ENCODE measurements around the gene CCNQ.

The CCNQ gene

GRCh38 chrX:153578200-153578835 is 20.6 kb downstream of the CCNQ start:
- DNase-seq (no peak), ATAC-seq (ENCODE audit: insufficient read depth, low read depth) (no peak)
- Histone ChIP-seq H3K27ac (ENCODE audit: low read length) (no peak overlapping the region), H2AFZ (ENCODE audit: low read depth, low read length) (no peak overlapping the region), H4K20me1 (ENCODE audit: insufficient read depth, low read length) (no peaks in the 10 kb centered on the region), H3K4me1 (ENCODE audit: insufficient read depth, low read length) (peaks cover 10% of the 10 kb centered on the region), H3K79me2 (ENCODE audit: insufficient read depth, low read length) (no peaks in the 10 kb centered on the region), H3K4me3 (ENCODE audit: low read depth in 1 of 2, low read length in 2 of 2) (no peak overlapping the region), H3K36me3 (ENCODE audit: insufficient read depth, low read length) (no peaks in the 10 kb centered on the region), H3K9ac (ENCODE audit: low read depth, low read length) (no peak overlapping the region), H3K9me3 (ENCODE audit: insufficient read depth, low read length, severe bottlenecking) (no peaks in the 10 kb centered on the region), H3K4me2 (ENCODE audit: insufficient read depth, low read length) (no peak overlapping the region), H3K27me3 (ENCODE audit: insufficient read depth, low read length, poor library complexity) (no peaks in the 10 kb centered on the region)
- no peak for TF ChIP-seq CTCF (IDR thresholded peaks at IDR 0.05; ENCODE audit: borderline replicate concordance, extremely low read depth, low read length, poor library complexity, severe bottlenecking)
- no peak for TF ChIP-seq EZH2 (IDR thresholded peaks at IDR 0.05; ENCODE audit: borderline replicate concordance, low read depth, low read length, severe bottlenecking)

GRCh38 chrX:153576961-153577360 is 22.0 kb downstream of the CCNQ start:
- ATAC-seq (ENCODE audit: insufficient read depth, low read depth) (no peak), DNase-seq (no peak)
- Histone ChIP-seq H3K79me2 (ENCODE audit: insufficient read depth, low read length) (no peaks in the 10 kb centered on the region), H3K27ac (ENCODE audit: low read length) (no peak overlapping the region), H3K36me3 (ENCODE audit: insufficient read depth, low read length) (no peaks in the 10 kb centered on the region), H3K9me3 (ENCODE audit: insufficient read depth, low read length, severe bottlenecking) (no peaks in the 10 kb centered on the region), H3K9ac (ENCODE audit: low read depth, low read length) (no peak overlapping the region), H3K4me1 (ENCODE audit: insufficient read depth, low read length) (no peaks in the 10 kb centered on the region), H3K27me3 (ENCODE audit: insufficient read depth, low read length, poor library complexity) (no peaks in the 10 kb centered on the region), H3K4me3 (ENCODE audit: low read depth in 1 of 2, low read length in 2 of 2) (no peak overlapping the region), H2AFZ (ENCODE audit: low read depth, low read length) (no peak overlapping the region), H4K20me1 (ENCODE audit: insufficient read depth, low read length) (no peaks in the 10 kb centered on the region), H3K4me2 (ENCODE audit: insufficient read depth, low read length) (no peak overlapping the region)
- no peak for TF ChIP-seq EZH2 (IDR thresholded peaks at IDR 0.05; ENCODE audit: borderline replicate concordance, low read depth, low read length, severe bottlenecking)

GRCh38 chrX:153576239-153576870 is 22.6 kb downstream of the CCNQ start:
- no peak for TF ChIP-seq EZH2 (IDR thresholded peaks at IDR 0.05; ENCODE audit: borderline replicate concordance, low read depth, low read length, severe bottlenecking)
- no peak for TF ChIP-seq CTCF (IDR thresholded peaks at IDR 0.05; ENCODE audit: borderline replicate concordance, extremely low read depth, low read length, poor library complexity, severe bottlenecking)
- no peak overlapping the region for H3K27ac ChIP-seq (ENCODE audit: low read length)

GRCh38 chrX:153573984-153574383 is 25.0 kb downstream of the CCNQ start:
- H3K4me1 ChIP-seq (ENCODE audit: insufficient read depth, low read length), result no peaks in the 10 kb centered on the region; the same call in 1 of the 2 replicates
- H3K27me3 ChIP-seq (ENCODE audit: insufficient read depth, low read length, poor library complexity), result no peaks in the 10 kb centered on the region
- H2AFZ ChIP-seq (ENCODE audit: low read depth, low read length), result no peak overlapping the region
- no peak overlapping the region for H3K9ac ChIP-seq (ENCODE audit: low read depth, low read length)
- TF ChIP-seq CTCF (IDR thresholded peaks at IDR 0.05; ENCODE audit: borderline replicate concordance, extremely low read depth, low read length, poor library complexity, severe bottlenecking), result no peak
- no peak for TF ChIP-seq EZH2 (IDR thresholded peaks at IDR 0.05; ENCODE audit: borderline replicate concordance, low read depth, low read length, severe bottlenecking)
- H4K20me1 ChIP-seq (ENCODE audit: insufficient read depth, low read length), result no peaks in the 10 kb centered on the region
- no peaks in the 10 kb centered on the region for H3K9me3 ChIP-seq (ENCODE audit: insufficient read depth, low read length, severe bottlenecking)
- no peak overlapping the region for H3K4me2 ChIP-seq (ENCODE audit: insufficient read depth, low read length)
- ATAC-seq (ENCODE audit: insufficient read depth, low read depth), result no peak
- no peaks in the 10 kb centered on the region for H3K79me2 ChIP-seq (ENCODE audit: insufficient read depth, low read length)
- no peaks in the 10 kb centered on the region for H3K36me3 ChIP-seq (ENCODE audit: insufficient read depth, low read length)
- no peak overlapping the region for H3K27ac ChIP-seq (ENCODE audit: low read length)
- no peak for DNase-seq
- no peak overlapping the region for H3K4me3 ChIP-seq (ENCODE audit: low read depth in 1 of 2, low read length in 2 of 2)

More at GRCh38 chrX:153576239-153576870, 22.6 kb downstream of the CCNQ start:
- H3K4me2 ChIP-seq (ENCODE audit: insufficient read depth, low read length), result no peak overlapping the region
- H3K4me3 ChIP-seq (ENCODE audit: low read depth in 1 of 2, low read length in 2 of 2), result no peak overlapping the region
- H3K9ac ChIP-seq (ENCODE audit: low read depth, low read length), result no peak overlapping the region
- DNase-seq (no peak), ATAC-seq (ENCODE audit: insufficient read depth, low read depth) (no peak)
- H3K36me3 ChIP-seq (ENCODE audit: insufficient read depth, low read length), result no peaks in the 10 kb centered on the region
- H3K4me1 ChIP-seq (ENCODE audit: insufficient read depth, low read length), result no peaks in the 10 kb centered on the region; the same call in 1 of the 2 replicates
- no peak overlapping the region for H2AFZ ChIP-seq (ENCODE audit: low read depth, low read length)
- H3K27me3 ChIP-seq (ENCODE audit: insufficient read depth, low read length, poor library complexity), result no peaks in the 10 kb centered on the region
- no peaks in the 10 kb centered on the region for H4K20me1 ChIP-seq (ENCODE audit: insufficient read depth, low read length)
- H3K79me2 ChIP-seq (ENCODE audit: insufficient read depth, low read length), result no peaks in the 10 kb centered on the region
- no peaks in the 10 kb centered on the region for H3K9me3 ChIP-seq (ENCODE audit: insufficient read depth, low read length, severe bottlenecking)
